Endothelial cell of umbilical vein (primary cell): ENCODE measurements around the gene CACNG8. TPM values are rescaled to one million over a fixed set of nuclear protein-coding genes. Genes with fewer than 3 reads are reported as not detected.

Experiments used
- BruUV-seq: library from RNA; stranded (reverse); fragments of 400-500 nt; replicated peaks from 2 replicates; lab custom pipeline; 2021; lab: Mats Ljungman, UMichigan
- CTCF ChIA-PET: fragments of 300-600, 350-600 bp; sonication (Branson Sonifier 250); formaldehyde crosslinking; loops from one replicate; lab custom pipeline; 2021; ENCODE audit warnings: antibody characterized with exemption, inconsistent platforms; lab: Charles Lee
- POLR2A ChIA-PET: fragments of 300-600, 350-600 bp; sonication (Branson Sonifier 250); formaldehyde crosslinking; loops from one replicate; lab custom pipeline; 2021; ENCODE audit warnings: antibody characterized with exemption, inconsistent platforms; lab: Charles Lee
- DNase-seq: peaks from one replicate; pipeline ENCODE4 v3.0.0-alpha.2; 2011; ENCODE audit warnings: low read depth, low spot score
- FAIRE-seq: peaks from 2 replicates; lab custom pipeline; 2011; peaks lifted over from hg19 to GRCh38; lab: Jason Lieb, UNC
- H2AFZ ChIP-seq: 2 replicates; pipeline ENCODE4 v1.6.0; 2012; ENCODE audit warnings: low read depth, low read length, control low read depth, inconsistent platforms
- H3K27ac ChIP-seq: 2 replicates; pipeline ENCODE4 v1.5.1; 2011; ENCODE audit warnings: low read depth, mild to moderate bottlenecking, control low read depth, low read length, moderate library complexity; ENCODE audit not compliant: insufficient read depth
- H3K27me3 ChIP-seq, 2 experiments: 2 replicates each; pipeline versions ENCODE4 v1.6.0 to v1.6.1; 2011; ENCODE audit warnings: low read length in 2 of 2, mixed read lengths in 1 of 2; ENCODE audit not compliant: control insufficient read depth in 2 of 2, insufficient read depth in 2 of 2
- H3K36me3 ChIP-seq, 2 experiments: 2 replicates in 1 of 2; 3 replicates in 1 of 2; pipeline ENCODE4 v1.5.1; 2011; ENCODE audit warnings: low read length in 2 of 2, mild to moderate bottlenecking in 1 of 2, moderate library complexity in 1 of 2; ENCODE audit not compliant: control insufficient read depth in 2 of 2, insufficient read depth in 2 of 2; ENCODE audit errors: extremely low read depth in 1 of 2
- H3K4me1 ChIP-seq: 3 replicates; pipeline ENCODE4 v1.5.1; 2011; ENCODE audit warnings: mild to moderate bottlenecking, low read length; ENCODE audit not compliant: control insufficient read depth, insufficient read depth; ENCODE audit errors: extremely low read depth
- H3K4me2 ChIP-seq: 2 replicates; pipeline ENCODE4 v1.6.1; 2011; ENCODE audit warnings: low read length, control low read depth, mixed read lengths; ENCODE audit not compliant: insufficient read depth
- H3K4me3 ChIP-seq, 3 experiments: fragments of 200-600 bp in 1 of 3; sonication (generic), shearing (Covaris generic) in 1 of 3; replicated peaks in 1 of 3; 2 replicates each; pipeline ENCODE4 v1.5.1; 2011 to 2016; ENCODE audit warnings: control low read depth in 3 of 3, low read length in 3 of 3, mild to moderate bottlenecking in 2 of 3, inconsistent platforms in 1 of 3, low read depth in 1 of 3, moderate library complexity in 1 of 3; ENCODE audit not compliant: insufficient read depth in 1 of 3
- H3K79me2 ChIP-seq: 2 replicates; pipeline ENCODE4 v1.6.0; 2012; ENCODE audit warnings: low read length, inconsistent platforms; ENCODE audit not compliant: control insufficient read depth, insufficient read depth
- H3K9ac ChIP-seq: replicated peaks from 2 replicates; pipeline ENCODE3; 2011; ENCODE audit warnings: low read length, control low read depth; ENCODE audit not compliant: insufficient read depth; ENCODE audit errors: extremely low read depth
- H3K9me1 ChIP-seq: replicated peaks from 3 replicates; pipeline ENCODE4 v1.6.0; 2011; ENCODE audit warnings: mild to moderate bottlenecking, low read length; ENCODE audit not compliant: control insufficient read depth, insufficient read depth; ENCODE audit errors: extremely low read depth
- H3K9me3 ChIP-seq: replicated peaks from 2 replicates; pipeline ENCODE4 v1.5.1; 2012; ENCODE audit warnings: low read length, inconsistent platforms; ENCODE audit not compliant: control insufficient read depth, insufficient read depth
- H4K20me1 ChIP-seq: replicated peaks from 2 replicates; pipeline ENCODE3; 2011; ENCODE audit warnings: mild to moderate bottlenecking, low read length; ENCODE audit not compliant: control insufficient read depth, insufficient read depth; ENCODE audit errors: extremely low read depth
- EZH2 ChIP-seq: IDR thresholded peaks from 2 replicates; pipeline ENCODE4 v1.6.1; 2012; ENCODE audit warnings: borderline replicate concordance, low read depth, mild to moderate bottlenecking, moderate library complexity, low read length, inconsistent platforms; ENCODE audit not compliant: severe bottlenecking
- FOS ChIP-seq: IDR thresholded peaks from 2 replicates; pipeline ENCODE4 v1.6.1; 2011; ENCODE audit warnings: mild to moderate bottlenecking, low read length, moderate library complexity, borderline replicate concordance; ENCODE audit not compliant: insufficient read depth
- GATA2 ChIP-seq: IDR thresholded peaks from 2 replicates; pipeline ENCODE4 v1.7.0; 2011; ENCODE audit warnings: low read depth, mild to moderate bottlenecking, moderate library complexity, mixed read lengths, low read length; ENCODE audit not compliant: insufficient read length, insufficient read depth
- JUN ChIP-seq: IDR thresholded peaks from 2 replicates; pipeline ENCODE4 v1.6.1; 2011; ENCODE audit warnings: borderline replicate concordance, low read depth; ENCODE audit not compliant: insufficient read length, insufficient read depth
- MYC ChIP-seq: IDR thresholded peaks from one replicate; pipeline ENCODE4 v1.6.1; 2011; ENCODE audit warnings: mild to moderate bottlenecking, low read depth, low read length
- POLR2A ChIP-seq: IDR thresholded peaks from 2 replicates; pipeline ENCODE4 v1.6.1; 2012; ENCODE audit warnings: low read depth, mild to moderate bottlenecking, control low read depth, low read length
- POLR2AphosphoS5 ChIP-seq: IDR thresholded peaks from 2 replicates; pipeline ENCODE4 v1.6.1; 2012; ENCODE audit warnings: low read depth, mild to moderate bottlenecking, control low read depth, low read length, moderate library complexity; ENCODE audit not compliant: insufficient read depth
- dilution Hi-C: fragments of 300-500 bp; cut with MboI; formaldehyde crosslinking; loops from one replicate; pipeline ENCODE4 v1.15.0; 2019; ENCODE audit warnings: low sequenced_read_pairs; ENCODE audit not compliant: extremely low pct_ligation_motif_present
- intact Hi-C: fragments of 100-400 bp; cut with micrococcal nuclease; formaldehyde crosslinking; loops from one replicate; pipeline ENCODE4 v1.10.0; 2022
- polyA plus RNA-seq, 4 experiments: library from polyadenylated mRNA; depleted of rRNA in 3 of 4; stranded (reverse) in 3 of 4; unstranded in 1 of 4; fragments of >200 nt; gene quantifications; 2 replicates each; pipeline versions ENCODE4 v1.2.1 to v1.2.3, GENCODE V29; 2011 to 2012; ENCODE audit warnings: missing spikeins in 1 of 4
- total RNA-seq: library from RNA; stranded (reverse); gene quantifications from 2 replicates; pipeline ENCODE4 v1.2.3, GENCODE V29; 2021
- TF ChIP-seq, protein P1 (sequence below), 2 donors: IDR thresholded peaks; 1 replicate in 1 of 2; 2 replicates in 1 of 2; pipeline ENCODE4 v1.5.1; 2011; ENCODE audit warnings: low read length in 2 of 2, mild to moderate bottlenecking in 2 of 2, moderate library complexity in 2 of 2, control low read depth in 1 of 2, inconsistent platforms in 1 of 2, low read depth in 1 of 2; ENCODE audit not compliant: insufficient read depth in 1 of 2; ENCODE audit errors: extremely low read depth in 1 of 2
- TF ChIP-seq, protein P2 (sequence below): IDR thresholded peaks from 2 replicates; pipeline ENCODE4 v1.6.1; 2011; ENCODE audit not compliant: insufficient read depth, insufficient read length

The CACNG8 gene
- total and polyA plus RNA-seq, 2 donors (not counting 3 experiments of a cell fraction or from before 2014, with no cell fraction given), result 0.18 to 1.7 TPM

DNA sequence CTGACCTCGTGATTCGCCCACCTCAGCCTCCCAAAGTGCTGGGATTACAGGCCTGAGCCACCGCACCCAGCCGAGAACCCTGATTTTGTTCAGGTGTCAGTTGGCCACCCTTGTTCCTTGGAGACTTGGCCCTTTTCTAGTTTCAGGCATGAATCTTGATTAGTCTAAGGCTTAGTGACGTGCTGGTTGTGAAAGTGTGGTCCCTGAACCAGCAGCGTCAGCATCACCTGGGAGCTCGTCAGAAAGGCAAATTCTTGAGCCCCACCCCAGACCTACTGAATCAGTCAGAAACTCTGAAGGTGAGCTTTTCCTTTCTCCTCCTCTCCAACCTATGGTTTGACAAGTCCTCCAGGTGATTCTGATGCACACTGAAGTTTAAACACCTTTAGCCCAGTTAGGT lies 63.9 kb downstream of the CACNG8 start:
- dilution Hi-C loops, result no loop called here
- CTCF ChIA-PET, result interaction anchor here (0.6 to 9.2 kb wide), 6 partner anchors 9 to 234 kb away, joined by 3 to 216 read pairs (median 4); no protein-coding TSS in a partner anchor
- H3K4me1 ChIP-seq, result peaks cover 12% of the 10 kb centered on the region

More for the DNA sequence above, 63.9 kb downstream of the CACNG8 start:
- Histone ChIP-seq H4K20me1 (no peaks in the 10 kb centered on the region), H2AFZ (no peak overlapping the region), H3K4me3 (no peak overlapping the region), H3K27ac (no peak overlapping the region), H3K9me1 (no peaks in the 10 kb centered on the region), H3K9me3 (no peaks in the 10 kb centered on the region), H3K27me3 (no peaks in the 10 kb centered on the region), H3K4me2 (no peak overlapping the region), H3K9ac (no peak overlapping the region), H3K79me2 (no peaks in the 10 kb centered on the region), H3K36me3 (no peaks in the 10 kb centered on the region)
- no peak for DNase-seq
- FAIRE-seq, result no peak
- TF ChIP-seq, protein P1, sequence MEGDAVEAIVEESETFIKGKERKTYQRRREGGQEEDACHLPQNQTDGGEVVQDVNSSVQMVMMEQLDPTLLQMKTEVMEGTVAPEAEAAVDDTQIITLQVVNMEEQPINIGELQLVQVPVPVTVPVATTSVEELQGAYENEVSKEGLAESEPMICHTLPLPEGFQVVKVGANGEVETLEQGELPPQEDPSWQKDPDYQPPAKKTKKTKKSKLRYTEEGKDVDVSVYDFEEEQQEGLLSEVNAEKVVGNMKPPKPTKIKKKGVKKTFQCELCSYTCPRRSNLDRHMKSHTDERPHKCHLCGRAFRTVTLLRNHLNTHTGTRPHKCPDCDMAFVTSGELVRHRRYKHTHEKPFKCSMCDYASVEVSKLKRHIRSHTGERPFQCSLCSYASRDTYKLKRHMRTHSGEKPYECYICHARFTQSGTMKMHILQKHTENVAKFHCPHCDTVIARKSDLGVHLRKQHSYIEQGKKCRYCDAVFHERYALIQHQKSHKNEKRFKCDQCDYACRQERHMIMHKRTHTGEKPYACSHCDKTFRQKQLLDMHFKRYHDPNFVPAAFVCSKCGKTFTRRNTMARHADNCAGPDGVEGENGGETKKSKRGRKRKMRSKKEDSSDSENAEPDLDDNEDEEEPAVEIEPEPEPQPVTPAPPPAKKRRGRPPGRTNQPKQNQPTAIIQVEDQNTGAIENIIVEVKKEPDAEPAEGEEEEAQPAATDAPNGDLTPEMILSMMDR (IDR thresholded peaks at IDR 0.05; ENCODE audit: extremely low read depth in 1 of 2, insufficient read depth in 1 of 2, low read depth in 1 of 2, low read length in 2 of 2), result no peak
- TF ChIP-seq POLR2A (no peak), GATA2 (no peak), POLR2AphosphoS5 (no peak), EZH2 (no peak), FOS (no peak), MYC (no peak), JUN (no peak)
- TF ChIP-seq, protein P2, sequence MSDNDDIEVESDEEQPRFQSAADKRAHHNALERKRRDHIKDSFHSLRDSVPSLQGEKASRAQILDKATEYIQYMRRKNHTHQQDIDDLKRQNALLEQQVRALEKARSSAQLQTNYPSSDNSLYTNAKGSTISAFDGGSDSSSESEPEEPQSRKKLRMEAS, result no peak
- intact Hi-C loops, result no loop called here
- POLR2A ChIA-PET, result interaction anchor here (0.6 kb wide), 1 partner anchor 59 kb away, joined by 3 read pairs; no protein-coding TSS in a partner anchor
- no TSS peak for BruUV-seq
